HepG2 (cell line): Measurements from ENCODE around the gene PNPLA2. TPM values are rescaled to one million over a fixed set of nuclear protein-coding genes. Genes with fewer than 3 reads are reported as not detected.

Source experiments
- AGO2 ChIP-seq: fragments of 200-400 bp; formaldehyde crosslinking; optimal IDR thresholded peaks from 2 replicates; pipeline ENCODE3; 2017; ENCODE audit warnings: mild to moderate bottlenecking, low read depth, low read length, moderate library complexity
- CEBPB ChIP-seq: IDR thresholded peaks from 2 replicates; pipeline ENCODE4 v1.6.1; 2011; ENCODE audit warnings: low read depth, low read length, improper control_type of control experiment, borderline replicate concordance
- HMG20B ChIP-seq: conservative IDR thresholded peaks from 2 replicates; pipeline ENCODE4 v1.6.1; 2016; ENCODE audit warnings: missing genetic modification reagents, missing compliant biosample characterization
- KDM2A ChIP-seq: sonication (generic); formaldehyde crosslinking; IDR thresholded peaks from 2 replicates; pipeline ENCODE4 v1.4.0; 2020; ENCODE audit warnings: low read depth, missing genetic modification reagents, borderline replicate concordance
- MZF1 ChIP-seq: sonication (generic); formaldehyde crosslinking; IDR thresholded peaks from 2 replicates; pipeline ENCODE4 v1.8.1; 2023; ENCODE audit warnings: mild to moderate bottlenecking, missing genetic modification reagents, borderline replicate concordance
- SYNCRIP ChIP-seq: fragments of 200-400 bp; formaldehyde crosslinking; IDR thresholded peaks from 2 replicates; pipeline ENCODE4 v1.6.1; 2018; ENCODE audit warnings: mild to moderate bottlenecking, low read depth, low read length; ENCODE audit not compliant: insufficient read depth
- XBP1 ChIP-seq: sonication (generic); formaldehyde crosslinking; IDR thresholded peaks from 2 replicates; pipeline ENCODE4 v1.5.0; 2020; ENCODE audit warnings: missing genetic modification reagents
- ZNF451 ChIP-seq: sonication (generic); formaldehyde crosslinking; IDR thresholded peaks from 2 replicates; pipeline ENCODE4 v1.5.0; 2020; ENCODE audit warnings: mild to moderate bottlenecking, missing genetic modification reagents
- polyA plus RNA-seq, 8 experiments: library from polyadenylated mRNA; depleted of rRNA in 3 of 8; stranded (reverse) in 7 of 8; unstranded in 1 of 8; fragments of >200 nt; fragmentation: Illumina TruSeq in 4 of 8; extraction: Trizol in 4 of 8; gene quantifications; 2 replicates each; pipeline versions ENCODE4 v1.2.1 to v1.2.3, GENCODE V29; 2011 to 2016; ENCODE audit warnings: low read depth in 4 of 8, missing spikeins in 1 of 8, mixed read lengths in 1 of 8; ENCODE audit not compliant: insufficient read depth in 1 of 8
- total RNA-seq, 5 experiments: library from RNA; depleted of rRNA; stranded (reverse); fragments of >200 nt; fragmentation: Illumina TruSeq; extraction: Trizol; gene quantifications; 2 replicates each; pipeline ENCODE4 v1.2.3, GENCODE V29; 2016; ENCODE audit warnings: low read depth in 1 of 5
- TF ChIP-seq, protein P1 (sequence below), 2 experiments: sonication (generic) in 1 of 2; formaldehyde crosslinking in 1 of 2; IDR thresholded peaks; 2 replicates each; pipeline versions ENCODE4 v1.5.1 to v1.6.1; 2011 to 2020; ENCODE audit warnings: borderline replicate concordance in 1 of 2, low read depth in 1 of 2, low read length in 1 of 2, mild to moderate bottlenecking in 1 of 2, missing genetic modification reagents in 1 of 2, moderate library complexity in 1 of 2
- TF ChIP-seq, protein P2 (sequence below): fragments of 450-650 bp; IDR thresholded peaks from 2 replicates; pipeline ENCODE4 v1.6.1; 2017; ENCODE audit warnings: mild to moderate bottlenecking
- TF ChIP-seq, protein P3 (sequence below): sonication (generic); formaldehyde crosslinking; IDR thresholded peaks from 2 replicates; pipeline ENCODE4 v1.8.0; 2022; ENCODE audit warnings: low read depth, missing genetic modification reagents
- TF ChIP-seq, protein P4 (sequence below): sonication (generic); formaldehyde crosslinking; conservative IDR thresholded peaks from 2 replicates; pipeline ENCODE4 v1.4.0; 2020; ENCODE audit warnings: mild to moderate bottlenecking, missing genetic modification reagents, moderate library complexity
- TF ChIP-seq, protein P5 (sequence below): sonication (generic); formaldehyde crosslinking; IDR thresholded peaks from 2 replicates; pipeline ENCODE4 v1.4.0; 2020; ENCODE audit warnings: missing genetic modification reagents, borderline replicate concordance

Gene PNPLA2
- total and polyA plus RNA-seq, 2 of the 13 experiments (the other 11 are each of a cell fraction or from before 2014, with no cell fraction given), result 10.5 to 43.2 TPM

DNA sequence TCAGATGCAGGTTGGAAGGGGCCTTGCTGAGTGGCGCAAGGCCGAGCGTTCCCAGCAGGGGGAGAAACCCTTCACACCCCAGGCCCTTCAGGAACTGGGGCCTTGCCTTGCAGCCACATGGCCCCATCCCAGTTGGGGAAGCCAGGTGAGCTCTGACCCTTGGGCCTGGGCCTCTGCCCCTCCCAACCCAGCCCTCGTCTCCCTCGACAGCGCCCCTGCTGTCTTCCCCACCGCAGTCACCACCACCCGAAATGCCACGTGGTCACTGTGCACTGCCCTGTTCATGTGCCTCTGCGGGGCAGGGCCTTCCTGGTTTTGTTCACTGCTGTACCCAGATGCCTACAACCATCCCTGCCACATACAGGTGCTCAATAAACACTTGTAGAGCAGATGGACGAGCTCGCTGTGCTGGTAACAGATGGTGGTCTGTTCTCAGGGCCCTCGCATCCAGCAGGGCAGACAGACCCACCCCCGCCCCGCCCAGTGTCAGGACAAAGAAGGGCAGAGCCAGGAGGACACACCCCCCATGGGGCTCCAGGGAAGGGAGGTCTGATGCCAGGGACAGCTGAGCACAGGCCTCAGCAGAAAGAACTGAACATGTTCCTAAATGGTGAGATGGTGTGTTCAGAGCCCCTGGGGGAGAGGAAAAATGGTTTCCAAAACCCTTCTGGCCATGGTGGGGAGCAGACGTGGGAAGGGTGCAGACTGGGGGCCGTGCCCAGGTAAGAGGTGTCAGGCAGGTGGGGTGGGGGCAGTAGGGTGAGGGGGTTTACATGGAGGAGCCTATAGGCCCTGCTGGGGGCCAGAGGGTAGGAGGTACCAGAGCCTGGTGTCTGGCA lies 19.9 kb downstream of the PNPLA2 start (continued):
- TF ChIP-seq, protein P1, sequence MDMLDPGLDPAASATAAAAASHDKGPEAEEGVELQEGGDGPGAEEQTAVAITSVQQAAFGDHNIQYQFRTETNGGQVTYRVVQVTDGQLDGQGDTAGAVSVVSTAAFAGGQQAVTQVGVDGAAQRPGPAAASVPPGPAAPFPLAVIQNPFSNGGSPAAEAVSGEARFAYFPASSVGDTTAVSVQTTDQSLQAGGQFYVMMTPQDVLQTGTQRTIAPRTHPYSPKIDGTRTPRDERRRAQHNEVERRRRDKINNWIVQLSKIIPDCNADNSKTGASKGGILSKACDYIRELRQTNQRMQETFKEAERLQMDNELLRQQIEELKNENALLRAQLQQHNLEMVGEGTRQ (IDR thresholded peaks at IDR 0.05; ENCODE audit: low read depth, low read length), result peak; percentile 51
- TF ChIP-seq, protein P1 (CRISPR knock-in tag; IDR thresholded peaks at IDR 0.05; ENCODE audit: borderline replicate concordance), result peak; percentile 76; the same call in 1 of the 2 replicates
- TF ChIP-seq XBP1 (CRISPR knock-in tag), result no peak
- no peak for TF ChIP-seq CEBPB
- TF ChIP-seq KDM2A (CRISPR knock-in tag), result peak; percentile 84
- TF ChIP-seq ZNF451 (CRISPR knock-in tag), result 0 out of 2 replicates have a peak, but pooled peaks have one; percentile 35
- TF ChIP-seq MZF1, result no peak
- TF ChIP-seq, protein P2, sequence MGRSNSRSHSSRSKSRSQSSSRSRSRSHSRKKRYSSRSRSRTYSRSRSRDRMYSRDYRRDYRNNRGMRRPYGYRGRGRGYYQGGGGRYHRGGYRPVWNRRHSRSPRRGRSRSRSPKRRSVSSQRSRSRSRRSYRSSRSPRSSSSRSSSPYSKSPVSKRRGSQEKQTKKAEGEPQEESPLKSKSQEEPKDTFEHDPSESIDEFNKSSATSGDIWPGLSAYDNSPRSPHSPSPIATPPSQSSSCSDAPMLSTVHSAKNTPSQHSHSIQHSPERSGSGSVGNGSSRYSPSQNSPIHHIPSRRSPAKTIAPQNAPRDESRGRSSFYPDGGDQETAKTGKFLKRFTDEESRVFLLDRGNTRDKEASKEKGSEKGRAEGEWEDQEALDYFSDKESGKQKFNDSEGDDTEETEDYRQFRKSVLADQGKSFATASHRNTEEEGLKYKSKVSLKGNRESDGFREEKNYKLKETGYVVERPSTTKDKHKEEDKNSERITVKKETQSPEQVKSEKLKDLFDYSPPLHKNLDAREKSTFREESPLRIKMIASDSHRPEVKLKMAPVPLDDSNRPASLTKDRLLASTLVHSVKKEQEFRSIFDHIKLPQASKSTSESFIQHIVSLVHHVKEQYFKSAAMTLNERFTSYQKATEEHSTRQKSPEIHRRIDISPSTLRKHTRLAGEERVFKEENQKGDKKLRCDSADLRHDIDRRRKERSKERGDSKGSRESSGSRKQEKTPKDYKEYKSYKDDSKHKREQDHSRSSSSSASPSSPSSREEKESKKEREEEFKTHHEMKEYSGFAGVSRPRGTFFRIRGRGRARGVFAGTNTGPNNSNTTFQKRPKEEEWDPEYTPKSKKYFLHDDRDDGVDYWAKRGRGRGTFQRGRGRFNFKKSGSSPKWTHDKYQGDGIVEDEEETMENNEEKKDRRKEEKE, result no peak
- TF ChIP-seq HMG20B (CRISPR knock-in tag), result 0 out of 2 replicates have a peak, but pooled peaks have one; percentile 42
- TF ChIP-seq, protein P3, sequence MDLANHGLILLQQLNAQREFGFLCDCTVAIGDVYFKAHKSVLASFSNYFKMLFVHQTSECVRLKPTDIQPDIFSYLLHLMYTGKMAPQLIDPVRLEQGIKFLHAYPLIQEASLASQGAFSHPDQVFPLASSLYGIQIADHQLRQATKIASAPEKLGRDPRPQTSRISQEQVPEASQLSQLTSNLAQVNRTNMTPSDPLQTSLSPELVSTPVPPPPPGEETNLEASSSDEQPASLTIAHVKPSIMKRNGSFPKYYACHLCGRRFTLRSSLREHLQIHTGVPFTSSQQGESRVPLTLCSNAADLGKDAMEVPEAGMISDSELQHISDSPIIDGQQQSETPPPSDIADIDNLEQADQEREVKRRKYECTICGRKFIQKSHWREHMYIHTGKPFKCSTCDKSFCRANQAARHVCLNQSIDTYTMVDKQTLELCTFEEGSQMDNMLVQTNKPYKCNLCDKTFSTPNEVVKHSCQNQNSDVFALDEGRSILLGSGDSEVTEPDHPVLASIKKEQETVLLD (CRISPR knock-in tag), result no peak
- TF ChIP-seq SYNCRIP, result no peak
- TF ChIP-seq, protein P4, sequence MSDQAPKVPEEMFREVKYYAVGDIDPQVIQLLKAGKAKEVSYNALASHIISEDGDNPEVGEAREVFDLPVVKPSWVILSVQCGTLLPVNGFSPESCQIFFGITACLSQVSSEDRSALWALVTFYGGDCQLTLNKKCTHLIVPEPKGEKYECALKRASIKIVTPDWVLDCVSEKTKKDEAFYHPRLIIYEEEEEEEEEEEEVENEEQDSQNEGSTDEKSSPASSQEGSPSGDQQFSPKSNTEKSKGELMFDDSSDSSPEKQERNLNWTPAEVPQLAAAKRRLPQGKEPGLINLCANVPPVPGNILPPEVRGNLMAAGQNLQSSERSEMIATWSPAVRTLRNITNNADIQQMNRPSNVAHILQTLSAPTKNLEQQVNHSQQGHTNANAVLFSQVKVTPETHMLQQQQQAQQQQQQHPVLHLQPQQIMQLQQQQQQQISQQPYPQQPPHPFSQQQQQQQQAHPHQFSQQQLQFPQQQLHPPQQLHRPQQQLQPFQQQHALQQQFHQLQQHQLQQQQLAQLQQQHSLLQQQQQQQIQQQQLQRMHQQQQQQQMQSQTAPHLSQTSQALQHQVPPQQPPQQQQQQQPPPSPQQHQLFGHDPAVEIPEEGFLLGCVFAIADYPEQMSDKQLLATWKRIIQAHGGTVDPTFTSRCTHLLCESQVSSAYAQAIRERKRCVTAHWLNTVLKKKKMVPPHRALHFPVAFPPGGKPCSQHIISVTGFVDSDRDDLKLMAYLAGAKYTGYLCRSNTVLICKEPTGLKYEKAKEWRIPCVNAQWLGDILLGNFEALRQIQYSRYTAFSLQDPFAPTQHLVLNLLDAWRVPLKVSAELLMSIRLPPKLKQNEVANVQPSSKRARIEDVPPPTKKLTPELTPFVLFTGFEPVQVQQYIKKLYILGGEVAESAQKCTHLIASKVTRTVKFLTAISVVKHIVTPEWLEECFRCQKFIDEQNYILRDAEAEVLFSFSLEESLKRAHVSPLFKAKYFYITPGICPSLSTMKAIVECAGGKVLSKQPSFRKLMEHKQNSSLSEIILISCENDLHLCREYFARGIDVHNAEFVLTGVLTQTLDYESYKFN (CRISPR knock-in tag), result peak; percentile 48
- TF ChIP-seq, protein P5, sequence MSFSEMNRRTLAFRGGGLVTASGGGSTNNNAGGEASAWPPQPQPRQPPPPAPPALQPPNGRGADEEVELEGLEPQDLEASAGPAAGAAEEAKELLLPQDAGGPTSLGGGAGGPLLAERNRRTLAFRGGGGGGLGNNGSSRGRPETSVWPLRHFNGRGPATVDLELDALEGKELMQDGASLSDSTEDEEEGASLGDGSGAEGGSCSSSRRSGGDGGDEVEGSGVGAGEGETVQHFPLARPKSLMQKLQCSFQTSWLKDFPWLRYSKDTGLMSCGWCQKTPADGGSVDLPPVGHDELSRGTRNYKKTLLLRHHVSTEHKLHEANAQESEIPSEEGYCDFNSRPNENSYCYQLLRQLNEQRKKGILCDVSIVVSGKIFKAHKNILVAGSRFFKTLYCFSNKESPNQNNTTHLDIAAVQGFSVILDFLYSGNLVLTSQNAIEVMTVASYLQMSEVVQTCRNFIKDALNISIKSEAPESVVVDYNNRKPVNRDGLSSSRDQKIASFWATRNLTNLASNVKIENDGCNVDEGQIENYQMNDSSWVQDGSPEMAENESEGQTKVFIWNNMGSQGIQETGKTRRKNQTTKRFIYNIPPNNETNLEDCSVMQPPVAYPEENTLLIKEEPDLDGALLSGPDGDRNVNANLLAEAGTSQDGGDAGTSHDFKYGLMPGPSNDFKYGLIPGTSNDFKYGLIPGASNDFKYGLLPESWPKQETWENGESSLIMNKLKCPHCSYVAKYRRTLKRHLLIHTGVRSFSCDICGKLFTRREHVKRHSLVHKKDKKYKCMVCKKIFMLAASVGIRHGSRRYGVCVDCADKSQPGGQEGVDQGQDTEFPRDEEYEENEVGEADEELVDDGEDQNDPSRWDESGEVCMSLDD, result no peak; the same call in 1 of the 2 replicates
- peak; percentile 67 for TF ChIP-seq AGO2
